Measurements from ENCODE around the gene REPS1.
"Not testable (repeated sequence)": the region's sequence is repeated elsewhere in the genome, so short reads cannot be mapped to it uniquely, and the experiment has no call there.

Gene REPS1

GRCh38 chr6:138987643-138988468, at the start of gene REPS1:
Gene REPS1 (minus strand): TSS chr6:138988253. CDS start chr6:138987682, 571 bp downstream.
- DNase-seq, result peak; percentile 91

GRCh38 chr6:139037490-139037889, 49.4 kb upstream of the REPS1 start:
- DNase-seq, result no peak

- no peak for DNase-seq
These were observed 42.3 kb upstream of the REPS1 start for GRCh38 chr6:139030228-139030963.

- peak; percentile 12 for DNase-seq
These were observed 41.6 kb upstream of the REPS1 start for GRCh38 chr6:139029470-139030227.

GRCh38 chr6:139028658-139029469, 40.8 kb upstream of the REPS1 start, which contains the start of gene ABRACL:
Gene ABRACL (plus strand): TSS chr6:139028745. CDS start chr6:139034161, 5,416 bp downstream.
- DNase-seq, result peak; percentile 68

GRCh38 chr6:139028215-139028657, 40.2 kb upstream of the REPS1 start:
- no peak for DNase-seq

GRCh38 chr6:139027620-139028182, 39.6 kb upstream of the REPS1 start:
- peak; percentile 50 for DNase-seq

- not testable (repeated sequence) for DNase-seq
These were observed 37.4 kb upstream of the REPS1 start for GRCh38 chr6:139025416-139025815.

- DNase-seq, result no peak
These were observed 32.6 kb upstream of the REPS1 start for GRCh38 chr6:139020689-139021088.

GRCh38 chr6:139019722-139020121, 31.7 kb upstream of the REPS1 start:
- no peak for DNase-seq

- no peak for DNase-seq
These were observed 29.2 kb upstream of the REPS1 start for GRCh38 chr6:139017227-139017626.

GRCh38 chr6:139016337-139017213, 28.5 kb upstream of the REPS1 start:
- DNase-seq, result no peak

GRCh38 chr6:139014945-139015344, 26.9 kb upstream of the REPS1 start:
- no peak for DNase-seq

- DNase-seq, result no peak
These were observed 25.2 kb upstream of the REPS1 start for GRCh38 chr6:139013185-139013800.

GRCh38 chr6:139011980-139012379, 23.9 kb upstream of the REPS1 start:
- no peak for DNase-seq

GRCh38 chr6:139010674-139011073, 22.6 kb upstream of the REPS1 start:
- no peak for DNase-seq

GRCh38 chr6:139008117-139008516, 20.1 kb upstream of the REPS1 start:
- no peak for DNase-seq

GRCh38 chr6:139007428-139007827, 19.4 kb upstream of the REPS1 start:
- no peak for DNase-seq

- no peak for DNase-seq
These were observed 18.4 kb upstream of the REPS1 start for GRCh38 chr6:139006477-139006876.

- no peak for DNase-seq
These were observed 15.7 kb upstream of the REPS1 start for GRCh38 chr6:139003751-139004150.
